ENCODE measurements around the gene PACRG. TPM values are rescaled to one million over a fixed set of nuclear protein-coding genes. Genes with fewer than 3 reads are reported as not detected.

The PACRG gene
- total RNA-seq, 1 donor from 2014 or later, result 1.1 TPM

GRCh38 chr6:163333038-163333437 lies 605.3 kb downstream of the PACRG start:
- peaks cover 57% of the 10 kb centered on the region for H3K4me1 Mint-ChIP-seq (ENCODE audit: low read depth)
- H3K27ac Mint-ChIP-seq (ENCODE audit: unreplicated experiment), result peak overlapping the region; percentile 46
- DNase-seq (ENCODE audit: low spot score), result no peak
- H3K27me3 Mint-ChIP-seq (ENCODE audit: low read depth), result no peaks in the 10 kb centered on the region
- no peaks in the 10 kb centered on the region for H3K36me3 Mint-ChIP-seq (ENCODE audit: low read depth)
- H3K4me3 Mint-ChIP-seq (ENCODE audit: unreplicated experiment), result no peak overlapping the region
- no peak for TF ChIP-seq CTCF (IDR thresholded peaks at IDR 0.05)
- no peaks in the 10 kb centered on the region for H3K9me3 Mint-ChIP-seq (ENCODE audit: low read depth)

- no peak for TF ChIP-seq CTCF (IDR thresholded peaks at IDR 0.05)
- H3K9me3 Mint-ChIP-seq (ENCODE audit: low read depth), result no peaks in the 10 kb centered on the region
- peaks cover 65% of the 10 kb centered on the region for H3K4me1 Mint-ChIP-seq (ENCODE audit: low read depth)
- no peak for DNase-seq (ENCODE audit: low spot score)
- no peak overlapping the region for H3K4me3 Mint-ChIP-seq (ENCODE audit: unreplicated experiment)
- H3K27me3 Mint-ChIP-seq (ENCODE audit: low read depth), result no peaks in the 10 kb centered on the region
- H3K27ac Mint-ChIP-seq (ENCODE audit: unreplicated experiment), result no peak overlapping the region
- no peaks in the 10 kb centered on the region for H3K36me3 Mint-ChIP-seq (ENCODE audit: low read depth)
Measured at GRCh38 chr6:163333701-163334663, 606.2 kb downstream of the PACRG start.

- peaks cover 67% of the 10 kb centered on the region for H3K4me1 Mint-ChIP-seq (ENCODE audit: low read depth)
- no peak overlapping the region for H3K4me3 Mint-ChIP-seq (ENCODE audit: unreplicated experiment)
- no peaks in the 10 kb centered on the region for H3K9me3 Mint-ChIP-seq (ENCODE audit: low read depth)
- TF ChIP-seq CTCF (IDR thresholded peaks at IDR 0.05), result no peak
- no peak overlapping the region for H3K27ac Mint-ChIP-seq (ENCODE audit: unreplicated experiment)
- H3K36me3 Mint-ChIP-seq (ENCODE audit: low read depth), result no peaks in the 10 kb centered on the region
- no peaks in the 10 kb centered on the region for H3K27me3 Mint-ChIP-seq (ENCODE audit: low read depth)
- DNase-seq (ENCODE audit: low spot score), result no peak
Measured at GRCh38 chr6:163335056-163335455, 607.3 kb downstream of the PACRG start.

GRCh38 chr6:163335671-163336545 lies 608.1 kb downstream of the PACRG start:
- TF ChIP-seq CTCF (IDR thresholded peaks at IDR 0.05), result no peak
- Mint-ChIP-seq H3K27ac (ENCODE audit: unreplicated experiment) (peak overlapping the region; percentile 84), H3K9me3 (ENCODE audit: low read depth) (no peaks in the 10 kb centered on the region), H3K27me3 (ENCODE audit: low read depth) (no peaks in the 10 kb centered on the region), H3K4me1 (ENCODE audit: low read depth) (peaks cover 68% of the 10 kb centered on the region), H3K4me3 (ENCODE audit: unreplicated experiment) (peak overlapping the region; percentile 10), H3K36me3 (ENCODE audit: low read depth) (no peaks in the 10 kb centered on the region)
- DNase-seq (ENCODE audit: low spot score), result no peak

GRCh38 chr6:163336961-163337360 lies 609.2 kb downstream of the PACRG start:
- H3K27me3 Mint-ChIP-seq (ENCODE audit: low read depth), result no peaks in the 10 kb centered on the region
- H3K36me3 Mint-ChIP-seq (ENCODE audit: low read depth), result no peaks in the 10 kb centered on the region
- DNase-seq (ENCODE audit: low spot score), result no peak
- H3K4me3 Mint-ChIP-seq (ENCODE audit: unreplicated experiment), result no peak overlapping the region
- H3K27ac Mint-ChIP-seq (ENCODE audit: unreplicated experiment), result no peak overlapping the region
- H3K9me3 Mint-ChIP-seq (ENCODE audit: low read depth), result no peaks in the 10 kb centered on the region
- TF ChIP-seq CTCF (IDR thresholded peaks at IDR 0.05), result no peak
- peaks cover 66% of the 10 kb centered on the region for H3K4me1 Mint-ChIP-seq (ENCODE audit: low read depth)
